HG02763 (cell line): ENCODE measurements around the gene LARP1.

Experiments
- ATAC-seq: cut with Tn5 transposase; IDR thresholded peaks from one replicate; pipeline ENCODE4 v1.9.1; 2021; ENCODE audit warnings: mild to moderate bottlenecking, moderate library complexity; ENCODE audit not compliant: unreplicated experiment

The LARP1 gene

DNA sequence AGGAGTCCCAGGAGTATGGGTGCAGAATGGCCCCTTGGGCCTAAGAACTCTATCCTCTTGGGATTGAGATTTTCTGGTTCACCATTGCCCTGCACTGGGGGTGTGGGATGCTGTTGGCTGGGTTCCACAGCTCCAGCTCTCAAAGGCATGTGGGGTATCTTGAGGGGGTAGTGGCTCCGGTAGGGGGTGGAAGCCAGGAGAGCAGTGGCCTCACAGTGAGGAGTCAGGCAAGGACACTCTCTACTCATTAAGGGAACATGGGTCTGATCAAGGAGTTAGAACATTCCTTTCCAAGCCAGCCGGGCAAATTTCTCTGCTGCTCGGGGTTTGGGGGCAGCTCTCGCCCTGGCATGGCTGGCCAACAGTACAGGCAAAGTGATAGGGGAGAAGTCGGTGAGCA, 33.0 kb downstream of the LARP1 start:
- ATAC-seq: no peak

GRCh38 chr5:154791535-154791934, 36.4 kb downstream of the LARP1 start:
- peak; percentile 90 for ATAC-seq

GRCh38 chr5:154793599-154794524, 38.7 kb downstream of the LARP1 start:
- no peak for ATAC-seq

- no peak for ATAC-seq
Measured at GRCh38 chr5:154794525-154795234, 39.5 kb downstream of the LARP1 start.

DNA sequence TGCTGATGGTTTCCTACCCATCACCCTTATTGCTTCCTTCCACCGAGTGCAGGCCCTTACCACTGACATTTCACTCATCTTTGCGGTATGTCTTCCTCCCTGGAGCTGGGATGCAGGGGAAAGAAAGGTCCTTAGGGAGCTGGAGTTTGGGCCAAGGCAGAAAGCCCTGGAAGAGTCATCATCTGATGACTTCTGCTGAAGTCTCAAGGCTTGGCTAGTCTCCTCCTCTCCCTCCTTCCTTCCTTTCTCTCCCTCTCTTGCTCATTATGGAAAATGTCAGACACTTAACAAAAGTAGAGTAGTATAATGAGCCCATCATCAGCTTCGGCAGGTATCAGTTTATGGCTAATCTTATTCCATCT, 40.0 kb downstream of the LARP1 start:
- no peak for ATAC-seq

DNA sequence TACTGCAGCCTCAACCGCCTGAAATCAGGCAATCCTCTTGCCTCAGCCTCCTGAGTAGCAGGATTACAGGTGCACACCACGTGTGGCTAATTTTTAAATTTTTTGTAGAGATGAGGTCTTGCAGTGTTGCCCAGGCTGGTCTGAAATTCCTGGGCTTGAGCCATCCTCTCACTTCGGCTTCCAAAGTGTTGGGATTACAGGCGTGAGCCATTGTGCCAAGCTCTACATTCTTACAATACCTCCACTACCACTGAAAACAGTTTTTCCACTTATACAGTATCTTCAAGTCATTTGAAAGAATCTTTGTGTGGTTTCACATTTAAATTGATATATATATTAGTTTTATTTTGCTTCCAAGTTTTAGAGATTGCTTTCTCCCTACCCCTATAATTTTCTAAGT, 42.6 kb downstream of the LARP1 start:
- ATAC-seq: no peak

DNA sequence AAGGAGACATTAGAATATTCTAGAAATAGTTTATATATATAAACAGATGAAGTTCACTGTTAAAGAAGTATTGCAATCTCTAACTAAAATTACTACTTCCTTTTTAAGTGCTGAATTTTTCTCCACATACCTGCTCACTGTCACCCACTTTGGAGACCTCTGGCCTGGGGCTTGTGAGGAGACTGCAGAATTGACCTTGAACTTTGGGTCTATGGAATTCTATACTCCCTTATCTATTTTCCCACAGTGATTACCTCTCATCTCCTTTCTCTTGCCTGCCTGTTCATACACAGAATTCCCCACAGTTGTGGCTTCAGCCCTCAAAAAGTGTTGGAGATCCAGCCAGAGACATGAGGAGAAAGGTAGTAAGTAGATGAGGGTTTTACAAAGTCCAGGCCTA, 45.4 kb downstream of the LARP1 start:
- no peak for ATAC-seq

GRCh38 chr5:154801083-154801482, 45.9 kb downstream of the LARP1 start:
- no peak for ATAC-seq

GRCh38 chr5:154802050-154802449, 46.9 kb downstream of the LARP1 start:
- ATAC-seq: no peak

DNA sequence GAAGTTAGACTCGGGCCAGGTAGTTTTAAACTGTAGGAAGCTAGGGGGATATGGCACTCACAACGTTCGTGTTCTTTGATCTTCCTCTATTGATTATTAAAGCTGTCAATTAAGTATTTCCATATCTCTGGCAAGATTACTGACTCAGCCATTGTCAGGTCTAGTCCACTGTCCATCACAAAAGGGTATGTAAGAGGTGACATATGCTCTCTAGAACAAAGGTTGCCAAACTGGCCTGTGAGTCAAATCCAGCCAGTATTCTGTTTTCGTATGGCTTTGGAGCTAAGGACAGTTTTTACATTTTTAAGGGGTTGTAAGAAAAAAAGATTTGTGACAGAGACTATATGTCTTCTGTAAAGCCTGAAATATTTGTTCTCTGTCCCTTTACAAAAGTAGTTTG, 51.0 kb downstream of the LARP1 start:
- no peak for ATAC-seq

DNA sequence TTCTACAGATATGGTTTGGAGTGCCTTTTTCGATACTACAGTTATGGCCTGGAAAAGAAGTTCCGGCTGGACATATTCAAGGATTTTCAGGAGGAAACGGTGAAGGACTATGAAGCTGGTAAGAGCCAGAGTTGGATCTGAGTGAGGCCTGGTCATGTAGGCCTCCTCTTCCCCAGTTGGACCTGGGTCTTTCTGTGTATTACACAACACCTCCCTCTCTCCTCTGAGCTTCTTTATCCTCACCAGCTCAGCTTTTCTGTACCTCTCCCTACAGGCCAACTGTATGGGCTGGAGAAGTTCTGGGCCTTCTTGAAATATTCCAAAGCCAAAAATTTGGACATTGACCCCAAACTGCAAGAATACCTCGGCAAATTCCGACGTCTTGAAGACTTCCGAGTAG, 56.1 kb downstream of the LARP1 start:
- ATAC-seq: no peak

GRCh38 chr5:154811653-154812465, 56.7 kb downstream of the LARP1 start:
- ATAC-seq: no peak

- no peak for ATAC-seq
Measured at GRCh38 chr5:154813158-154813557, 58.0 kb downstream of the LARP1 start.

- ATAC-seq: no peak
Measured at GRCh38 chr5:154813736-154814135, 58.6 kb downstream of the LARP1 start.

DNA sequence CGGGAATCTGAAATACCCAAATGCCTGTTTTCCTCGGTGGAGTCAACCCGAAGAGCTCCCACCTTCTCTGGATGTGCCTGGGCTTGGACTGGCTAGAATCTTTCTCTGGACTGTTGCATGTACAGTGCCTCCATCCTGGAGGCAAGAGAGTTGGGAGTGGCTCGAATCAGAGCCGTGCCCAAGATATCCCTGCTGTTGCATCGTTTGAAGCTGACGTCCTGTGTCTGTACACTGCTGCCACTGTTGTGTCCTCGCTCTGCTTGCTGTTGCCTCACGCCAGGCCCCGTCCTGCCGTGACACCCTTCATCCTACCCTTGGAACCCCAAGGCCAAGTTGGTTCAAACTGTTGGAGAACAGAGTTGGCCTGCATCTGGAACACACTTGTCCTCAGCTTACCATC, 59.8 kb downstream of the LARP1 start:
- no peak for ATAC-seq

DNA sequence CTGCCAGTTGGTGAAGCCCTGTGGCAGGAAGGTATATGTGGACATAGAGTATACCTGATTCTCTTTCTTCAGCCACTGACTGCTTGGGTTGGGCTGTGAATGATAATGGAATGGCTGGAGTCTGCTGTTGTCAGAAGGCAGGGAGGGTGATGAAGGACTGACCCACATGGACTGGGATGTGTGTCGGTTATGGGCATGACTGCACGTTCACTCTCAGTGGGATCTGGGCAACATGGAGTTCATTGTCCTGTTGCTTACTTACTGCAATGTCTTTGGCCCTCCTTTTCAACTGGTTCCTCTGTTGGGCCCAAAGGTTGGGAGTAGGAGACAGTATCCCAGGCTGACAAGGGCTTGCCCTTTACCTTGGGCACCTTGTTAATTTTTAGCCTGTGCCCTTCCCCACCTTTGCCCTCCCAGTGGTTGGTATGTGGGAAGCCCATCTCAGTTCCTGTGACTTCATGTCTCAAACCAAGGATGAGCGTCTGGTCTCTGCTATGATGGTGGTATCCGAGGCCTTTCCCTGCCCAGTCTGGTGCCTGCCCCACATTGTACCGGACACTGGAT, 60.6 kb downstream of the LARP1 start:
- no peak for ATAC-seq

GRCh38 chr5:154816891-154817492, 61.8 kb downstream of the LARP1 start:
- ATAC-seq: no peak

GRCh38 chr5:154817815-154818214, 62.6 kb downstream of the LARP1 start:
- no peak for ATAC-seq

DNA sequence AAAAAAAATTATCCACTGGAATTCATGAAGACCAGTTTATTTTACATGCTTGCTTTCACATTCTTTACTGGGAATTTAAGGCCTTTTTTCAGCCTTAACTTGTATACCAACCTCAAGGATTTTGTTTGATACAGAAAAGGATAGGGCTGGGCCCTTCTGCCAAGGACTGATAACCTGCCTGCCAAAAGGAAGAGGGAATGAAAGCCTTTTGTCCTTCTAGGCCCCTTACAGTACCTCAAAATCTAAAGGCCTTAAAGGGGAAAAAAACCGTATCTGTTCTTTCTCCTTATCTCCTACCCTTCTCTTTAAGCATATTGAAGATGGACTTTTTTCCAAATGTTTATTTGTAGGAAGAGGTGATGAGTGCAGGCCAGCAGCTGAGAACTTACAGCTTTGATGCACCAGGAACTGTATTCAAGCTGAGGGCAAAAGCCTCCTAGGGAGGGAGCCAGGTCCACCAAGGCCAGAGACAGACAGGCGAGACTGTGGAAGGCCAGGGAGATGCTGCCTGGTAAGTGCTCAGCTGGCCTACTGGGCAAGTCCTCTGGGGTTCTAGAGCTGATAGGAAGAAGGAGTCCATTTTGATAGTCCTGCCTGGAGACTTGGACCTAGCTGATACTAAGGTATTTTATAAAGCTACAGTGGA, 63.4 kb downstream of the LARP1 start:
- ATAC-seq: no peak

- no peak for ATAC-seq
Measured at GRCh38 chr5:154819546-154819945, 64.4 kb downstream of the LARP1 start.
